ENCODE measurements around the gene FBXO48.
A peak's percentile ranks its signal among the peaks of the same experiment; 100 is the strongest.

DNA sequence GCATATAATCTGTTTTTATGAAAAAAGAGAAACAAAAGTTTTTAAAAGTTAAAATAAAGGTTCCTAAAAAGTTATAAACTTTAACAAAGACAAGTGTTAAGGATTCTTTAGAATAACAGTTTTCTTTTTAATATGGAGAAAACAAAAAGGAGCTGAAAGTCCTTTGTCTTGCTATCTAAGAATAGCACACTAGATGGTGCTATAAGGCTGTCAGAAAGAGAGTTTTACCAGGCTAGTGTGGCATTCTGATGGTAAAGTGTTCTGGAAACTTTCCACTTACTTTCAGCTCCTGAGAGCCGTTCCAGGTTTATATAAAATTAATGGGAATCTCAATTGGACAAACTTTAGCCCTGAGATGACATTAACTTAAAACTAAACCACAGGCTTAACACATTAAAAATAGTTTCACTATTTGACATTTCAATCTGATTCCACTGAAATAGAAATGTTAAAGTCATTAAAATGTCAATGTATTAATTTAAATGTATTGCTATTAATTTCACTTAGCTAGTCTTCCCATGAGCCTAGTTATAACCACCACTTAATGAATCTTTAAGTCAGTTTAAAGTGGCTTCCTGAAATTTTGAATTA is 3.7 kb downstream of the FBXO48 start:
- TF ChIP-seq, protein P1, sequence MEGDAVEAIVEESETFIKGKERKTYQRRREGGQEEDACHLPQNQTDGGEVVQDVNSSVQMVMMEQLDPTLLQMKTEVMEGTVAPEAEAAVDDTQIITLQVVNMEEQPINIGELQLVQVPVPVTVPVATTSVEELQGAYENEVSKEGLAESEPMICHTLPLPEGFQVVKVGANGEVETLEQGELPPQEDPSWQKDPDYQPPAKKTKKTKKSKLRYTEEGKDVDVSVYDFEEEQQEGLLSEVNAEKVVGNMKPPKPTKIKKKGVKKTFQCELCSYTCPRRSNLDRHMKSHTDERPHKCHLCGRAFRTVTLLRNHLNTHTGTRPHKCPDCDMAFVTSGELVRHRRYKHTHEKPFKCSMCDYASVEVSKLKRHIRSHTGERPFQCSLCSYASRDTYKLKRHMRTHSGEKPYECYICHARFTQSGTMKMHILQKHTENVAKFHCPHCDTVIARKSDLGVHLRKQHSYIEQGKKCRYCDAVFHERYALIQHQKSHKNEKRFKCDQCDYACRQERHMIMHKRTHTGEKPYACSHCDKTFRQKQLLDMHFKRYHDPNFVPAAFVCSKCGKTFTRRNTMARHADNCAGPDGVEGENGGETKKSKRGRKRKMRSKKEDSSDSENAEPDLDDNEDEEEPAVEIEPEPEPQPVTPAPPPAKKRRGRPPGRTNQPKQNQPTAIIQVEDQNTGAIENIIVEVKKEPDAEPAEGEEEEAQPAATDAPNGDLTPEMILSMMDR (IDR thresholded peaks at IDR 0.05) = peak; percentile 72; the same call in 1 of the 2 replicates
- TF ChIP-seq POLR2AphosphoS5 (IDR thresholded peaks at IDR 0.05; ENCODE audit: low read depth, low read length) = no peak
- TF ChIP-seq, protein P2, sequence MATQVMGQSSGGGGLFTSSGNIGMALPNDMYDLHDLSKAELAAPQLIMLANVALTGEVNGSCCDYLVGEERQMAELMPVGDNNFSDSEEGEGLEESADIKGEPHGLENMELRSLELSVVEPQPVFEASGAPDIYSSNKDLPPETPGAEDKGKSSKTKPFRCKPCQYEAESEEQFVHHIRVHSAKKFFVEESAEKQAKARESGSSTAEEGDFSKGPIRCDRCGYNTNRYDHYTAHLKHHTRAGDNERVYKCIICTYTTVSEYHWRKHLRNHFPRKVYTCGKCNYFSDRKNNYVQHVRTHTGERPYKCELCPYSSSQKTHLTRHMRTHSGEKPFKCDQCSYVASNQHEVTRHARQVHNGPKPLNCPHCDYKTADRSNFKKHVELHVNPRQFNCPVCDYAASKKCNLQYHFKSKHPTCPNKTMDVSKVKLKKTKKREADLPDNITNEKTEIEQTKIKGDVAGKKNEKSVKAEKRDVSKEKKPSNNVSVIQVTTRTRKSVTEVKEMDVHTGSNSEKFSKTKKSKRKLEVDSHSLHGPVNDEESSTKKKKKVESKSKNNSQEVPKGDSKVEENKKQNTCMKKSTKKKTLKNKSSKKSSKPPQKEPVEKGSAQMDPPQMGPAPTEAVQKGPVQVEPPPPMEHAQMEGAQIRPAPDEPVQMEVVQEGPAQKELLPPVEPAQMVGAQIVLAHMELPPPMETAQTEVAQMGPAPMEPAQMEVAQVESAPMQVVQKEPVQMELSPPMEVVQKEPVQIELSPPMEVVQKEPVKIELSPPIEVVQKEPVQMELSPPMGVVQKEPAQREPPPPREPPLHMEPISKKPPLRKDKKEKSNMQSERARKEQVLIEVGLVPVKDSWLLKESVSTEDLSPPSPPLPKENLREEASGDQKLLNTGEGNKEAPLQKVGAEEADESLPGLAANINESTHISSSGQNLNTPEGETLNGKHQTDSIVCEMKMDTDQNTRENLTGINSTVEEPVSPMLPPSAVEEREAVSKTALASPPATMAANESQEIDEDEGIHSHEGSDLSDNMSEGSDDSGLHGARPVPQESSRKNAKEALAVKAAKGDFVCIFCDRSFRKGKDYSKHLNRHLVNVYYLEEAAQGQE (IDR thresholded peaks at IDR 0.05; ENCODE audit: insufficient read depth in 1 of 2, low read depth in 2 of 2, low read length in 1 of 2) = no peak

All from Panc1 (cell line).